Hepatocyte (in vitro differentiated cells): ENCODE data around the gene DGKQ. TPM values are rescaled to one million over a fixed set of nuclear protein-coding genes. Genes with fewer than 3 reads are reported as not detected.

Experiments used
- DNase-seq: peaks from one replicate; pipeline ENCODE4 v3.0.0-alpha.2; 2016; ENCODE audit warnings: low spot score
- H2AFZ ChIP-seq: fragments of 200-600 bp; sonication (generic); 2 replicates; pipeline ENCODE4 v1.6.0; 2016; ENCODE audit warnings: antibody characterized with exemption, mild to moderate bottlenecking
- H3K27ac ChIP-seq: fragments of 200-600 bp; sonication (generic); 2 replicates; pipeline ENCODE4 v1.5.1; 2016; ENCODE audit warnings: mild to moderate bottlenecking
- H3K27me3 ChIP-seq: fragments of 200-600 bp; sonication (generic); 2 replicates; pipeline ENCODE4 v1.6.1; 2016
- H3K36me3 ChIP-seq: fragments of 200-600 bp; sonication (generic); replicated peaks from 2 replicates; pipeline ENCODE4 v1.5.1; 2016; ENCODE audit warnings: low read depth; ENCODE audit not compliant: insufficient read depth
- H3K4me1 ChIP-seq: fragments of 200-600 bp; sonication (generic); 2 replicates; pipeline ENCODE4 v1.5.1; 2016; ENCODE audit warnings: mild to moderate bottlenecking, moderate library complexity; ENCODE audit not compliant: insufficient read depth
- H3K4me2 ChIP-seq: fragments of 200-600 bp; sonication (generic); 2 replicates; pipeline ENCODE4 v1.6.0; 2016
- H3K4me3 ChIP-seq: fragments of 200-600 bp; sonication (generic); 2 replicates; pipeline ENCODE4 v1.5.1; 2016; ENCODE audit warnings: mild to moderate bottlenecking
- H3K79me2 ChIP-seq: fragments of 200-600 bp; sonication (generic); 2 replicates; pipeline ENCODE4 v1.6.0; 2017; ENCODE audit warnings: mild to moderate bottlenecking
- H3K9me2 ChIP-seq: fragments of 200-600 bp; sonication (generic); replicated peaks from 2 replicates; pipeline ENCODE4 v1.6.0; 2017; ENCODE audit warnings: mild to moderate bottlenecking; ENCODE audit not compliant: insufficient read depth
- H3K9me3 ChIP-seq: fragments of 200-600 bp; sonication (generic); 2 replicates; pipeline ENCODE4 v1.5.1; 2016; ENCODE audit warnings: low read depth, mild to moderate bottlenecking
- H4K20me1 ChIP-seq: fragments of 200-600 bp; sonication (generic); 2 replicates; pipeline ENCODE4 v1.6.0; 2016; ENCODE audit warnings: mild to moderate bottlenecking; ENCODE audit not compliant: insufficient read depth, poor library complexity, severe bottlenecking
- CTCF ChIP-seq: fragments of 200-600 bp; sonication (generic); IDR thresholded peaks from 2 replicates; pipeline ENCODE4 v1.5.1; 2016; ENCODE audit warnings: antibody characterized with exemption, mild to moderate bottlenecking; ENCODE audit not compliant: poor library complexity
- EZH2 ChIP-seq: fragments of 200-600 bp; sonication (generic); IDR thresholded peaks from 2 replicates; pipeline ENCODE4 v1.6.1; 2016; ENCODE audit warnings: antibody characterized with exemption, mild to moderate bottlenecking, borderline replicate concordance
- EZH2phosphoT487 ChIP-seq: fragments of 200-600 bp; sonication (generic); IDR thresholded peaks from one replicate; pipeline ENCODE4 v1.6.1; 2018; ENCODE audit warnings: antibody characterized with exemption, mild to moderate bottlenecking, low read depth, moderate library complexity; ENCODE audit not compliant: unreplicated experiment, severe bottlenecking
- WGBS: methylation state at CpG from one replicate; pipeline ENCODE4 v1.1.6; 2016; ENCODE audit warnings: low lambda C conversion rate; ENCODE audit errors: missing lambda C conversion rate; 5-methylcytosine and 5-hydroxymethylcytosine counted together
- polyA plus RNA-seq: library from polyadenylated mRNA; unstranded; fragments of >200 nt; fragmentation: Nextera tagmentation; extraction: Ambion mirVana; gene quantifications from 2 replicates; pipeline ENCODE4 v1.2.1, GENCODE V29; 2016
- total RNA-seq: library from RNA; depleted of rRNA; stranded (reverse); fragments of >200 nt; gene quantifications from 2 replicates; pipeline ENCODE4 v1.2.3, GENCODE V29; 2014

The DGKQ gene
- total and polyA plus RNA-seq, 2 experiments from 2014 or later: 17.4 to 20.7 TPM

GRCh38 chr4:989722-990471, 16.5 kb upstream of the DGKQ start:
- no peak overlapping the region for H3K27ac ChIP-seq
- H2AFZ ChIP-seq: no peak overlapping the region
- no peaks in the 10 kb centered on the region for H4K20me1 ChIP-seq
- H3K4me1 ChIP-seq: peaks cover 29% of the 10 kb centered on the region
- H3K9me3 ChIP-seq: no peaks in the 10 kb centered on the region
- H3K9me2 ChIP-seq: no peaks in the 10 kb centered on the region
- H3K27me3 ChIP-seq: no peaks in the 10 kb centered on the region
- no peak for TF ChIP-seq EZH2phosphoT487
- TF ChIP-seq EZH2: no peak
- H3K79me2 ChIP-seq: peaks cover 8% of the 10 kb centered on the region
- H3K36me3 ChIP-seq: no peaks in the 10 kb centered on the region
- no peak overlapping the region for H3K4me2 ChIP-seq
- WGBS: 97% methylated on average over 57 of the region's 58 CpGs
- no peak overlapping the region for H3K4me3 ChIP-seq
- no peak for DNase-seq

- no peaks in the 10 kb centered on the region for H3K36me3 ChIP-seq
- peaks cover 13% of the 10 kb centered on the region for H3K79me2 ChIP-seq
- no peaks in the 10 kb centered on the region for H3K27me3 ChIP-seq
- H3K4me1 ChIP-seq: peaks cover 29% of the 10 kb centered on the region
- no peak overlapping the region for H2AFZ ChIP-seq
- no peak overlapping the region for H3K27ac ChIP-seq
- H3K4me2 ChIP-seq: no peak overlapping the region
- no peaks in the 10 kb centered on the region for H4K20me1 ChIP-seq
- H3K9me3 ChIP-seq: no peaks in the 10 kb centered on the region
- H3K9me2 ChIP-seq: no peaks in the 10 kb centered on the region
- no peak overlapping the region for H3K4me3 ChIP-seq
- 94% methylated on average over 58 of the region's 69 CpGs for WGBS
- no peak for TF ChIP-seq EZH2
- TF ChIP-seq CTCF: no peak
- no peak for TF ChIP-seq EZH2phosphoT487
- no peak for DNase-seq
These were observed 15.7 kb upstream of the DGKQ start for GRCh38 chr4:988726-989721.

GRCh38 chr4:987624-988513, 14.5 kb upstream of the DGKQ start:
- no peak for DNase-seq
- no peaks in the 10 kb centered on the region for H3K9me3 ChIP-seq
- H3K27ac ChIP-seq: peak overlapping the region; percentile 80
- H3K79me2 ChIP-seq: peaks cover 17% of the 10 kb centered on the region
- H3K4me3 ChIP-seq: peak overlapping the region; percentile 78
- H3K9me2 ChIP-seq: no peaks in the 10 kb centered on the region
- TF ChIP-seq EZH2: no peak
- TF ChIP-seq CTCF: no peak
- TF ChIP-seq EZH2phosphoT487: no peak
- 79% methylated on average over 34 of the region's 37 CpGs for WGBS
- H3K36me3 ChIP-seq: no peaks in the 10 kb centered on the region
- H3K27me3 ChIP-seq: no peaks in the 10 kb centered on the region
- H3K4me2 ChIP-seq: peak overlapping the region; percentile 91
- no peaks in the 10 kb centered on the region for H4K20me1 ChIP-seq
- no peak overlapping the region for H2AFZ ChIP-seq
- peaks cover 22% of the 10 kb centered on the region for H3K4me1 ChIP-seq
